GM19239 (cell line): Measurements from ENCODE around the gene TNFAIP2.
"Not testable (repeated sequence)": the region's sequence is repeated elsewhere in the genome, so short reads cannot be mapped to it uniquely, and the experiment has no call there.

Source experiments
- DNase-seq: peaks from one replicate; pipeline ENCODE4 v3.0.0; 2011; ENCODE audit warnings: low spot score; ENCODE audit not compliant: insufficient read length
- FAIRE-seq: peaks from 2 replicates; lab custom pipeline; 2011; peaks lifted over from hg19 to GRCh38; lab: Jason Lieb, UNC

TNFAIP2 gene

GRCh38 chr14:103146141-103146709 lies 23.0 kb downstream of the TNFAIP2 start:
- DNase-seq (no peak), FAIRE-seq (no peak)

GRCh38 chr14:103149351-103150237 lies 26.3 kb downstream of the TNFAIP2 start:
- DNase-seq, result no peak
- no peak for FAIRE-seq

GRCh38 chr14:103151270-103151945 lies 28.1 kb downstream of the TNFAIP2 start:
- no peak for DNase-seq
- no peak for FAIRE-seq

GRCh38 chr14:103155010-103155409 lies 31.7 kb downstream of the TNFAIP2 start:
- FAIRE-seq, result no peak
- no peak for DNase-seq

- DNase-seq, FAIRE-seq: not testable (repeated sequence)
Measured at GRCh38 chr14:103155416-103155815, 32.2 kb downstream of the TNFAIP2 start.

GRCh38 chr14:103155826-103156394 lies 32.6 kb downstream of the TNFAIP2 start:
- no peak for DNase-seq
- FAIRE-seq, result no peak

GRCh38 chr14:103156651-103157378 lies 33.6 kb downstream of the TNFAIP2 start:
- FAIRE-seq (no peak), DNase-seq (no peak)

- DNase-seq, result no peak
- no peak for FAIRE-seq
Measured at GRCh38 chr14:103157969-103158368, 34.7 kb downstream of the TNFAIP2 start.

- DNase-seq (no peak), FAIRE-seq (no peak)
Measured at GRCh38 chr14:103158688-103159087, 35.4 kb downstream of the TNFAIP2 start.

- DNase-seq (no peak), FAIRE-seq (no peak)
Measured at GRCh38 chr14:103160321-103161053, 37.2 kb downstream of the TNFAIP2 start.

- no peak for FAIRE-seq
- DNase-seq, result no peak
Measured at GRCh38 chr14:103161054-103161397, 37.8 kb downstream of the TNFAIP2 start.

- FAIRE-seq, result no peak
- DNase-seq, result no peak
Measured at GRCh38 chr14:103163199-103163598, 39.9 kb downstream of the TNFAIP2 start.

GRCh38 chr14:103164006-103164405 lies 40.7 kb downstream of the TNFAIP2 start:
- no peak for FAIRE-seq
- DNase-seq, result no peak

- FAIRE-seq (no peak), DNase-seq (no peak)
Measured at GRCh38 chr14:103164779-103165178, 41.5 kb downstream of the TNFAIP2 start.

GRCh38 chr14:103165323-103165722 lies 42.1 kb downstream of the TNFAIP2 start:
- no peak for FAIRE-seq

GRCh38 chr14:103169954-103170353 lies 46.7 kb downstream of the TNFAIP2 start:
- no peak for DNase-seq
- no peak for FAIRE-seq

More at GRCh38 chr14:103165323-103165722, 42.1 kb downstream of the TNFAIP2 start:
- DNase-seq, result no peak

GRCh38 chr14:103171206-103171605 lies 47.9 kb downstream of the TNFAIP2 start:
- DNase-seq, FAIRE-seq: not testable (repeated sequence)

GRCh38 chr14:103172921-103173320 lies 49.7 kb downstream of the TNFAIP2 start:
- no peak for DNase-seq
- no peak for FAIRE-seq

GRCh38 chr14:103173887-103174286 lies 50.6 kb downstream of the TNFAIP2 start:
- FAIRE-seq, DNase-seq: not testable (repeated sequence)
